Breast epithelium (tissue), 4 donors: ENCODE results near the gene FBN3. TPM values are rescaled to one million over a fixed set of nuclear protein-coding genes. Genes with fewer than 3 reads are reported as not detected.

Source experiments
- DNase-seq, 2 donors: peaks; one replicate each; pipeline ENCODE4 v3.0.0-alpha.2; 2019; ENCODE audit warnings: low spot score in 2 of 2
- H3K27ac ChIP-seq, 2 donors: fragments of 200-600 bp; sonication (generic) in 1 of 2; one replicate each; pipeline ENCODE4 v1.5.1; 2016 to 2019; ENCODE audit warnings: mild to moderate bottlenecking in 1 of 2
- H3K27me3 ChIP-seq, 2 donors: fragments of 200-600 bp; sonication (generic) in 1 of 2; one replicate each; pipeline versions ENCODE4 v1.5.1 to v1.6.0; 2017 to 2019; ENCODE audit warnings: control low read depth in 1 of 2, mild to moderate bottlenecking in 1 of 2
- H3K36me3 ChIP-seq: fragments of 200-600 bp; one replicate; pipeline ENCODE4 v1.5.1; 2019
- H3K4me1 ChIP-seq, 2 donors: fragments of 200-600 bp; sonication (generic); one replicate each; pipeline ENCODE4 v1.5.1; 2016 to 2019; ENCODE audit warnings: control low read depth in 1 of 2
- H3K4me3 ChIP-seq, 3 donors: fragments of 200-600 bp; sonication (generic); 1 replicate in 2 of 3; 2 replicates in 1 of 3; pipeline ENCODE4 v1.5.1; 2016 to 2019; ENCODE audit warnings: mild to moderate bottlenecking in 3 of 3, moderate library complexity in 2 of 3
- H3K9me3 ChIP-seq, 2 donors: fragments of 200-600 bp; sonication (generic) in 1 of 2; one replicate each; pipeline ENCODE4 v1.5.1; 2016 to 2019; ENCODE audit warnings: control low read depth in 1 of 2
- POLR2A ChIP-seq: fragments of 450-650 bp; IDR thresholded peaks from one replicate; pipeline ENCODE4 v1.6.1; 2016; ENCODE audit warnings: antibody characterized with exemption, mild to moderate bottlenecking, moderate library complexity
- POLR2AphosphoS5 ChIP-seq, 3 donors: sonication (generic); formaldehyde crosslinking; IDR thresholded peaks; one replicate each; pipeline ENCODE4 v1.6.1; 2017; ENCODE audit warnings: antibody characterized with exemption in 3 of 3
- intact Hi-C: fragments of 100-400 bp; cut with DNase I; formaldehyde crosslinking; loops from one replicate; pipeline ENCODE4 v1.15.1; 2023; ENCODE audit warnings: low total_unique reads
- total RNA-seq, 3 donors: library from RNA; depleted of rRNA; stranded (reverse); fragments of >200 nt; gene quantifications; one replicate each; pipeline ENCODE4 v1.1.0, GENCODE V29; 2016
- TF ChIP-seq, protein P1 (sequence below), 3 donors: fragments of 450-650 bp; IDR thresholded peaks; one replicate each; pipeline ENCODE4 v1.5.1; 2016 to 2017; ENCODE audit warnings: antibody characterized with exemption in 3 of 3, mild to moderate bottlenecking in 3 of 3, moderate library complexity in 3 of 3

Gene FBN3
- 1 to 10 TPM in 1 of 3 donors, under 1 TPM in 1, not detected in 1; 0.66 to 7.9 TPM for total RNA-seq

DNA sequence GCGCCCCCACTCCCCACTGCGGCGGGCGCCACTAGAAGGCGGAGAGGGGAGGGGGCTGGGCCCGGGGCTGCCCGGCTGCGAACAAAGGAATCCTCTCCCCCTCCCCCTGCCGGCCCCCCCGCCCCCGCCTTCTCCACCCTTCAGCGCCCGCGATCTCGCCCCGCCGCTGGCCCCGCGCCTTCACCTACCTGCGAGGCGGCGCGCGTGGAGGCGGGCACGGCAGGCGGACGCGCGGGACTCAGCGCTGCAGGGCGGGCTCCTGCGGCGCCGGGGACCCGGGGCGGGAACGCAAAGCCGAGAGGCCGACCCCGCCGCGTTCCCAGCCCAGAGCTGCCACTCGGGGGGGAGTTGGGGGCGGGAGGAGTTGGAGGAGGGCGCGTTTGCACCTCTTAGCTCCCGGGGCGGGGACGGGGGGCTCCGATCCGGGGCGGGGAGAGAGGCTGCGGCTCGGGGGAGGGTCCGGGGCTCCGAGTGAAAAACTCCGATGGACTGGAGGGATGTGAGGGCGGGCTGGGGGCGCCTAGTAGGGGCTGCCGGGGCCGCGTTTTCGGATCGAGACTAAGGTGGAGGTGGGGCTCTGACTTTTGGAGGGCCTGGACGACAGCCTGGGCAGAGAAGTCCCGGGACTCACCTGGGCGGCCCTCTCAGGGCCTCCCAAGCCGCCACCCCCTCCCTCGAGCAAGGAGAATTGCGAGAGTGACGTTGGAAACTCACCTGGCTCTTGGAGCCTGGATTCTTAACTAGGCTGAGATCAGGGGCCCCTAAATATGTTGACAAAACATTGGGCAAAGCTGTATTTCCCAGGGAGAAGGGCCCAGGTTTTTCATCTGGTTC is at the start of gene FBN3:
Gene FBN3, minus strand, starts transcription at position 332 of the 834 bp plus-strand sequence. CDS start 2,112 bp downstream, outside the sequence.
- no peaks in the 10 kb centered on the region for H3K36me3 ChIP-seq
- H3K27ac ChIP-seq: no peak within 1 kb of the TSS
- intact Hi-C loops: no loop called here
- no peaks in the 10 kb centered on the region for H3K9me3 ChIP-seq
- peaks cover 6 to 29% of the 10 kb centered on the region in 2 donors for H3K27me3 ChIP-seq
- TF ChIP-seq POLR2AphosphoS5 (IDR thresholded peaks at IDR 0.05): no peak
- H3K4me1 ChIP-seq: peaks cover 0 to 1% of the 10 kb centered on the region in 2 donors
- H3K4me3 ChIP-seq: peak within 1 kb of the TSS in 2 of 3 donors; percentile 48 to 66
- DNase-seq: no peak

DNA sequence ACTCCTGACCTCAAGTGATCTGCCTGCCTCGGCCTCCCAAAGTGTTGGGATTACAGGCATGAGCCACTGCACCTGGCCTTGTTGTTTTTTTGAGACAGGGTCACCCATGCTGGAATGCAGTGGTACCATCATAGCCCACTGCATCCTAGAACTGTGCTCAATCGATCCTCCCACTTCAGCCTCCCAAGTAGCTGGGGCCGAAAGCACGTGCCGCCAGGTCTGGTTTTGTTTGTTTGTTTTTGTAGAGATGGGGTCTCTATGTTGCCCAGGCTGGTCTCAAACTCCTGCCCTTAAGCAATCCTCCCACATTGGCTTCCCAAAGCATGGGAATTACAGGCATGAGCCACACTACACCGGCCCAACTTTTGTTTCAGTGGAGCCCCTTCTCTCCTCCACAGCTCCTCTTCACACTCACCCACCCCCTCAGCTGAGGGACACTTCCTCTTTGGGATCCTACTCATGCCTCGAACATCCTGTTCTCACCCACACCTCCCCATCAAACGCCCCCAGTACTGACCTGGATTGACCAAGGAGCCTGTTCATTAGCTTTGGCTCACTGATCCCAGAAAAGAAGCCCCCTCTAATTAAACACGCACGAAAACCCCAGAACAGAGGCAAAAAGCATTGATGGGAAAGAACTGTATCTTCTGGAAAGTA is 47.0 kb upstream of the FBN3 start:
- Histone ChIP-seq H3K27me3 (no peaks in the 10 kb centered on the region), H3K4me3 (no peak overlapping the region), H3K4me1 (no peaks in the 10 kb centered on the region), H3K9me3 (no peaks in the 10 kb centered on the region), H3K36me3 (no peaks in the 10 kb centered on the region), H3K27ac (no peak overlapping the region)
- no peak for TF ChIP-seq POLR2AphosphoS5 (IDR thresholded peaks at IDR 0.05)
- TF ChIP-seq POLR2A: no peak
- TF ChIP-seq, protein P1, sequence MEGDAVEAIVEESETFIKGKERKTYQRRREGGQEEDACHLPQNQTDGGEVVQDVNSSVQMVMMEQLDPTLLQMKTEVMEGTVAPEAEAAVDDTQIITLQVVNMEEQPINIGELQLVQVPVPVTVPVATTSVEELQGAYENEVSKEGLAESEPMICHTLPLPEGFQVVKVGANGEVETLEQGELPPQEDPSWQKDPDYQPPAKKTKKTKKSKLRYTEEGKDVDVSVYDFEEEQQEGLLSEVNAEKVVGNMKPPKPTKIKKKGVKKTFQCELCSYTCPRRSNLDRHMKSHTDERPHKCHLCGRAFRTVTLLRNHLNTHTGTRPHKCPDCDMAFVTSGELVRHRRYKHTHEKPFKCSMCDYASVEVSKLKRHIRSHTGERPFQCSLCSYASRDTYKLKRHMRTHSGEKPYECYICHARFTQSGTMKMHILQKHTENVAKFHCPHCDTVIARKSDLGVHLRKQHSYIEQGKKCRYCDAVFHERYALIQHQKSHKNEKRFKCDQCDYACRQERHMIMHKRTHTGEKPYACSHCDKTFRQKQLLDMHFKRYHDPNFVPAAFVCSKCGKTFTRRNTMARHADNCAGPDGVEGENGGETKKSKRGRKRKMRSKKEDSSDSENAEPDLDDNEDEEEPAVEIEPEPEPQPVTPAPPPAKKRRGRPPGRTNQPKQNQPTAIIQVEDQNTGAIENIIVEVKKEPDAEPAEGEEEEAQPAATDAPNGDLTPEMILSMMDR (IDR thresholded peaks at IDR 0.05): no peak
- no peak for DNase-seq
- intact Hi-C loops: no loop called here

DNA sequence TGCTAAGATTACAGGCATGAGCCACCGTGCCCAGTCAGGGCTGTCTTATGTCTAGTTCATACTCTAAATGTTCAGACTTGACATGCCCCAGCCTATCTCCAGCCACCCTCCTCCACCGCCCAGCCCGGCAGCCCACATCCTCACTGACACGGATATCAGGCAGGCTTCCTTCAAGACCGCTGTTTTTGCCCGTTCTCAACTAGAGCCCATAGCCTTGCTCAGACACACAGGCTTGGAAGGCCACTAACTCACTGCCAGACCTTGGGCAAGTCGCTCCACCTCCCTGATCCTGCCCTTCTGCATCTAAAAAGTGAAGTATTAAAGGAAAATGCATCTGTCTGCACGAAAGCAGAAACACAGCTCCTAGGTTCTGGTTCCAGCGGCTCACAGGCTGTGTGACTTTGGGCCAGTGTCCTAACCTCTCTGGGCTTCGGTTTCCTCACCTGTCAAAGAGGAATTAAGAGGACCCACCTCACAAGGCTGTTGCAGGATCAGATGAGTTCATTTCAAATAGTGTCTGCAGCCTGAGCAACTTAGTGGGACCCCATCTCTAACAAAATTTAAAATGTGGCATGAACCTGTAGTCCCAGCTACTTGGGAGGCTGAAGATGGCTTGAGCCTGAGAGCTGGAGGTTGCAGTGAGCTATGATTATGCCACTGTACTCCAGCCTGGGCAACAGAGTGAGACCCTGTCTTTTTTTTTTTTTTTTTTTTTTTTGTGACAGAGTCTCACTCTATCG is 45.3 kb upstream of the FBN3 start:
- TF ChIP-seq POLR2AphosphoS5 (IDR thresholded peaks at IDR 0.05): no peak
- no peak for TF ChIP-seq POLR2A
- TF ChIP-seq, protein P1 (IDR thresholded peaks at IDR 0.05): no peak
- Histone ChIP-seq H3K27ac (no peak overlapping the region), H3K4me3 (no peak overlapping the region), H3K4me1 (no peaks in the 10 kb centered on the region), H3K27me3 (no peaks in the 10 kb centered on the region), H3K9me3 (no peaks in the 10 kb centered on the region), H3K36me3 (no peaks in the 10 kb centered on the region)
- intact Hi-C loops: no loop called here
- no peak for DNase-seq

DNA sequence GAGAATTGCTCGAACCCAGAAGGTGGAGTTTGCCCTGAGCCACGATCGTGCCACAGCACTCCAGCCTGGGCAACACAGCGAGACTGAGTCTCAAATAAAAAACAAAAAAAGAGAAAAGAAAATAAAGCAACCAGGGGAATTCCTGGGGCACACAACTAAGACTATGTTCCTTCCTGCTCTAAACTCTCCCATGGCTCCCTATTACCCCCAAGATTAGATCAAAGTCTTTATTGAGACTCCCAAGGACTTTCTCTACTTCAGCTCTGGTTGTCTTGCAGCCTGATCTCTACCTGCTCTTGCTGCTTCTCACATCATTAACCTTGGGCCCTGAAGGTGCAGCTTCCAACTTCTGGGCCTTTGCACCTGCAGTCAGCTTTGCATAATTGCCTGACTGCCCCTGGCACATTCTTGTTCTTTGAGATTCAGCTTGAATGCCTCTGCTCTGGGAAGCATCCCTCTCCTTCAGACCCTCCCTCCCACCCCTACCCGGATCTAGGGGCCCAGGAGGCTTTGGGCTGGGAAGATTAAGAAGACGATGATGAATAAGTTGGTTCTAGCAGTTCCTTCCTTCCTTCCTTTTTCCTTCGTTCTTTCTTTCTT is 42.9 kb upstream of the FBN3 start:
- DNase-seq: no peak
- TF ChIP-seq, protein P1 (IDR thresholded peaks at IDR 0.05): no peak
- no peak for TF ChIP-seq POLR2AphosphoS5 (IDR thresholded peaks at IDR 0.05)
- no peak for TF ChIP-seq POLR2A
- intact Hi-C loops: no loop called here
- Histone ChIP-seq H3K27me3 (no peaks in the 10 kb centered on the region), H3K9me3 (no peaks in the 10 kb centered on the region), H3K4me1 (no peaks in the 10 kb centered on the region), H3K4me3 (no peak overlapping the region), H3K27ac (no peak overlapping the region), H3K36me3 (no peaks in the 10 kb centered on the region)

DNA sequence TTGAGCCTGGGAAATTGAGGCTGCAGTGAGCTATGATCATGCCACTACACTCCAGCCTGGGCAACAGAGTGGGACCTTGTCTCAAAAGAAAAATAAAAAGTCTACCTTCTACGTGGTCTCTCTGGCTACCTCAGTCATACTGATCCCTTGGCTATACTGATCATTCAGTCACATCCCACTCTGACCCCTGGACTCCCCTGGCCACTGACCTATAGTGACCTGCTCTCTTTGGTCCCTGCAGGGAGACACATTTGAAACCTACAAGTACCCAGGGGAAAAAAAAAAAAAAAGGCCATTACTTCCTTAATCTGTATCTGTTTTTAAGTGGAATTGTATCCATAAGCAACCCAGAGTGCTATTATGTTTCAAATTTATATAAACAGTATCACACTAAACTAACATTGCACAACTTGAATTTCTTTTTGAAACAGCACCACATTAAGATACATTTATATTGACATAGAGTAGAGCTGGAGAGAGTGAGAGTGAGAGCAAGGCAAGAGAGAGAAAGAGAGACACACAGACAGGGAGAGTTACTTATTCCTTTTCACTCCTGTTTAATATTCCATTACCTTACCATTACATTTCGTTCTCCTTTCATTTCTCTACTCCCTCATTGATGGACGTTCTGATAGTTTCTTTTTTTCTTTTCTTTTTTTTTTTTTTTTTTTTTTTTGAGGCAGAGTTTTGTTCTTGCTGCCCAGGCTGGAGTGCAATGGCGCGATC is 36.1 kb upstream of the FBN3 start:
- H3K36me3 ChIP-seq: no peaks in the 10 kb centered on the region
- H3K27ac ChIP-seq: no peak overlapping the region
- no peak overlapping the region for H3K4me3 ChIP-seq
- no peaks in the 10 kb centered on the region for H3K27me3 ChIP-seq
- intact Hi-C loops: no loop called here
- TF ChIP-seq, protein P1 (IDR thresholded peaks at IDR 0.05): no peak
- TF ChIP-seq POLR2AphosphoS5 (IDR thresholded peaks at IDR 0.05): no peak
- TF ChIP-seq POLR2A: no peak
- no peak for DNase-seq
- no peaks in the 10 kb centered on the region for H3K9me3 ChIP-seq
- no peaks in the 10 kb centered on the region for H3K4me1 ChIP-seq
